ENCODE measurements around the gene ARHGEF17. TPM values are rescaled to one million over a fixed set of nuclear protein-coding genes. Genes with fewer than 3 reads are reported as not detected.
A peak's percentile ranks its signal among the peaks of the same experiment; 100 is the strongest.

The ARHGEF17 gene
- total RNA-seq, 2 donors from 2014 or later, result 0.06 to 0.42 TPM

DNA sequence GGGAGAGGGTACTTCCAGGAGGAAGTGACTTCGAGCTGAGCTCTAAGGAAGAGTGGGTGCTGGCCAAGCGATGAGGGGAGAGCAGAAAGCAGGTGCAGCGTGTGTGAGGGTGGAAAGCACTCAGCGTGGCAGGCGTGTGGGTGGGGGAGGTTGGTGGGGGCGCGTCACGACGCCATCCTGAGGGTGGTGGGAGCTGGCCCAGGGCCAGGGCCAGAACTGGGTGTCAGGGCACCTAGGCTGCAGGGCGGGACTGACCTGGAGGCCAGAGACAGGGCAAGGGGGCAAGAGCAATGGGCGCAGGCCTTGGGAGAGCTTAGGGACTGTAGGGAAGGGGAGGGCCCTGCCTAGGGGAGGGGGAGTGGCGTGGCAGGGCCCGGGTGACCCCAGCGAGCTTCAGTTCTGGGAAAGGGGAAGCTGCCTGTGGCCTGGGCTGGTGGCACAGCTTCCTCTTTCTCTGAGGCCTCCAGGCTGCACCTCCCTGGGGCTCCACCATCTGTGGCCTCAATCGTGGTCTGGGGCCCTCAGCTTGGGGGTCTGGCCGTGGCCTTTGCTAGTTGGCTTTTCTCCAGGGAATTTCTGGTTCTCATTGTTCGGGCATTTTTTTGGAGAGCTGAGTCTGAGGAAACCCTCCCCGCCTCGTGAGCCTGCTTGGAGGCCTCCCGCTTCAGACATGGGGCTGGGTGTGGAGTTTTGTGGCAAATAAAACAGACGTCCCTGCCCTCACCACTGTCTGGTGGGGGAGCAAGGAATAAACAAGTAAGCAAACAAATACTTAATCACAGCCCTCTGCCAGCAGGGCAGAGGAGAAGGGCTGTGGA, 77.0 kb downstream of the ARHGEF17 start:
- Mint-ChIP-seq H3K4me3 (peak overlapping the region; percentile 62), H3K27ac (peak overlapping the region; percentile 85), H3K9me3 (no peaks in the 10 kb centered on the region), H3K4me1 (peaks cover 22% of the 10 kb centered on the region), H3K27me3 (no peaks in the 10 kb centered on the region), H3K36me3 (ENCODE audit: low read depth) (peaks cover 17% of the 10 kb centered on the region)
- ATAC-seq (replicated peaks), result peak; percentile 54

DNA sequence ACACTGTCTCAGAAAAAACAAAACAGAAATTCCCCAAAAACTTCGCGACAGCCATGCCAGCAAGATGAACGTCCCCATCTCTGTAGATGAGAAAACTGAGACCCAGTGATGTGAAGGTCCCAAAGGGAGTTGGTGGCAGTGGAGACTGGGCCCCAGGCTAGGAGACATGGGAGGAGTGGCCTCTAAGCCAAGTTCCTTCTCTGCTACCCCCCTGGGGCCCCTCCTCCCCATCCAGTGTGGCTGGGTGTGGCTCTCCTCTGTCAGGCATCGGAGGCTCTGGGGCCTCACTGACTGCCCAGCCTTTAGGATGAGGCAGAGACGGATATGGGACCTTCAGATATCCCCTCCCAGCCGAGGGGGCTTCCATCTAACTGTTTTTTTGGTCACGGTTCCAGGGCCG, 77.9 kb downstream of the ARHGEF17 start:
- peak overlapping the region; percentile 85 for H3K27ac Mint-ChIP-seq

GRCh38 chr11:73386546-73386945, 78.5 kb downstream of the ARHGEF17 start:
- peaks cover 18% of the 10 kb centered on the region for H3K4me1 Mint-ChIP-seq
- ATAC-seq (replicated peaks), result no peak
- H3K27me3 Mint-ChIP-seq, result no peaks in the 10 kb centered on the region
- no peaks in the 10 kb centered on the region for H3K9me3 Mint-ChIP-seq
- H3K4me3 Mint-ChIP-seq, result no peak overlapping the region
- H3K27ac Mint-ChIP-seq, result peak overlapping the region; percentile 85
- H3K36me3 Mint-ChIP-seq (ENCODE audit: low read depth), result peaks cover 19% of the 10 kb centered on the region

More for the DNA sequence above, 77.9 kb downstream of the ARHGEF17 start:
- Mint-ChIP-seq H3K4me3 (no peak overlapping the region), H3K36me3 (ENCODE audit: low read depth) (peaks cover 19% of the 10 kb centered on the region), H3K27me3 (no peaks in the 10 kb centered on the region), H3K9me3 (no peaks in the 10 kb centered on the region), H3K4me1 (peaks cover 21% of the 10 kb centered on the region)
- no peak for ATAC-seq (replicated peaks)

- ATAC-seq (replicated peaks), result no peak
- Mint-ChIP-seq H3K27ac (peak overlapping the region; percentile 81), H3K4me1 (peaks cover 18% of the 10 kb centered on the region), H3K36me3 (ENCODE audit: low read depth) (peaks cover 19% of the 10 kb centered on the region), H3K9me3 (no peaks in the 10 kb centered on the region), H3K4me3 (no peak overlapping the region), H3K27me3 (no peaks in the 10 kb centered on the region)
Observed at GRCh38 chr11:73387594-73388264, 79.7 kb downstream of the ARHGEF17 start.

GRCh38 chr11:73388265-73389133, 80.4 kb downstream of the ARHGEF17 start:
- no peak overlapping the region for H3K4me3 Mint-ChIP-seq
- H3K4me1 Mint-ChIP-seq, result peaks cover 18% of the 10 kb centered on the region
- peaks cover 24% of the 10 kb centered on the region for H3K36me3 Mint-ChIP-seq (ENCODE audit: low read depth)
- ATAC-seq (replicated peaks), result no peak
- no peaks in the 10 kb centered on the region for H3K9me3 Mint-ChIP-seq
- peak overlapping the region; percentile 81 for H3K27ac Mint-ChIP-seq
- H3K27me3 Mint-ChIP-seq, result no peaks in the 10 kb centered on the region

GRCh38 chr11:73389134-73389525, 81.1 kb downstream of the ARHGEF17 start:
- no peak for ATAC-seq (replicated peaks)
- Mint-ChIP-seq H3K9me3 (no peaks in the 10 kb centered on the region), H3K36me3 (ENCODE audit: low read depth) (peaks cover 29% of the 10 kb centered on the region), H3K4me1 (peaks cover 14% of the 10 kb centered on the region), H3K27me3 (no peaks in the 10 kb centered on the region), H3K4me3 (no peak overlapping the region), H3K27ac (no peak overlapping the region)

DNA sequence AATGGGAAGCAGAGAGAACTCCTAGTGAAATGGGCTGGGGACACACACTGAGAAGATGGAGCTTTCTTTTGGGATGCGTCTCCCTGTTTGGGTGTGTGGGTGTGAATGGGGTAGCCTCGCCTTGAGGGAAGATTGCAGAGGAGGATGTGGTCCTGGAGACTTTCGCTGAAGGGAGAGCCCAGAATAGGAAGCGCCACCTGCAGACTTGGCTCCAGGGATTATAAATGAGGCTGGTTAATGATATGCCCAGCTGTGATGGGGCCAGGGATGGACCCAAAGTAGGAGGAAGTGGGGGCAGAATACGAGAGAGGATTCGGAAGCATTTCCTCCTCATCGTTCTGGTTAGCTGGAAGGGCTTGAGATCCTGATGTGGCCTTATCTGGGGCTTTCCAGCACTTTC, 81.8 kb downstream of the ARHGEF17 start:
- Mint-ChIP-seq H3K4me1 (peaks cover 6% of the 10 kb centered on the region), H3K36me3 (ENCODE audit: low read depth) (peaks cover 36% of the 10 kb centered on the region), H3K27me3 (no peaks in the 10 kb centered on the region), H3K27ac (peak overlapping the region; percentile 14), H3K9me3 (no peaks in the 10 kb centered on the region), H3K4me3 (no peak overlapping the region)
- ATAC-seq (replicated peaks), result no peak

DNA sequence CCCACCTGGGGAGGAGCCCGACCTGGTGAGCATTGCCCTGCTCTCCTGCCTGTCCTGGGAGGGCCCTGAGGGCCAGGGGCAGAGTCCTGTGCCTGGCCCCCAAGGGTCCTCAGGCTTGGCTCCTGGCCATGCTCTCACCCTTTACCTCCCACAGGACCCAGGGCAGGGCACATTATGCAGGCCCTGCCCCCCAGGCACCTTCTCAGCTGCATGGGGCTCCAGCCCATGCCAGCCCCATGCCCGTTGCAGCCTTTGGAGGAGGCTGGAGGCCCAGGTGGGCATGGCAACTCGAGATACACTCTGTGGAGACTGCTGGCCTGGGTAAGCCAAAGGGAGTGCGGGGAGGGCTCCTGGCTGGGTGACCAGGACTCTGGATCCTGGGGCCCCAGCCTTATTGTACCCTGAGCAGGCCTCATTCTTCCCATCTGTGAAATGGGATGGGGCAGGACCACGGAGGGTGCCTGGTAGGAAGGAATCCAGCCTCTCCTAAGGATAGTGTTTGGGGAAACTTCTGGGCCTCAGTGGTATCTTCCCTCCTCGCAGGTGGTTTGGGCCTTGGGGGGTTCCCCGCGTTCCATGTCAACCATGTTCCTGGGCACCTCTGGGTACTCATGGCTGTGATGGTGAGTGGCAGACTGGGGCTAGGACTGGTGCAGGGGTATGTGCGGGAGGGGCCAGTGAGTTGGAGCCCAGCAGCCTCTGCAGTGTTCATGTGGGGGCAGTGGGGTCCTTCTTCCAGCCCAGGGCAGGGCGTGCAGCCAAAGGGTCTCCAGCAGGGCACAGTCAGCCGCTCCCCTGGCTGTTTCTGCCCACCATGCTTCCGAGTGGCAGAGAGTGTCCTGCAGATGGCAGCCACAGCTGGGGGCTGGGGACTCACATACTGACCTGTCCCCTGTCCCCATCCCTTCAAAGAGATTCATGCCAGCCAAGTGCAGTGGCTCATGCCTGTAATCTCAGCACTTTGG, 82.8 kb downstream of the ARHGEF17 start:
- no peak for ATAC-seq (replicated peaks)
- Mint-ChIP-seq H3K27ac (no peak overlapping the region), H3K9me3 (no peaks in the 10 kb centered on the region), H3K36me3 (ENCODE audit: low read depth) (peaks cover 44% of the 10 kb centered on the region), H3K4me1 (peaks cover 5% of the 10 kb centered on the region), H3K4me3 (no peak overlapping the region), H3K27me3 (no peaks in the 10 kb centered on the region)

- H3K4me3 Mint-ChIP-seq, result no peak overlapping the region
- ATAC-seq (replicated peaks), result no peak
- no peaks in the 10 kb centered on the region for H3K27me3 Mint-ChIP-seq
- peaks cover 5% of the 10 kb centered on the region for H3K4me1 Mint-ChIP-seq
- no peaks in the 10 kb centered on the region for H3K9me3 Mint-ChIP-seq
- no peak overlapping the region for H3K27ac Mint-ChIP-seq
- peaks cover 52% of the 10 kb centered on the region for H3K36me3 Mint-ChIP-seq (ENCODE audit: low read depth)
Observed at GRCh38 chr11:73391665-73392064, 83.6 kb downstream of the ARHGEF17 start.

DNA sequence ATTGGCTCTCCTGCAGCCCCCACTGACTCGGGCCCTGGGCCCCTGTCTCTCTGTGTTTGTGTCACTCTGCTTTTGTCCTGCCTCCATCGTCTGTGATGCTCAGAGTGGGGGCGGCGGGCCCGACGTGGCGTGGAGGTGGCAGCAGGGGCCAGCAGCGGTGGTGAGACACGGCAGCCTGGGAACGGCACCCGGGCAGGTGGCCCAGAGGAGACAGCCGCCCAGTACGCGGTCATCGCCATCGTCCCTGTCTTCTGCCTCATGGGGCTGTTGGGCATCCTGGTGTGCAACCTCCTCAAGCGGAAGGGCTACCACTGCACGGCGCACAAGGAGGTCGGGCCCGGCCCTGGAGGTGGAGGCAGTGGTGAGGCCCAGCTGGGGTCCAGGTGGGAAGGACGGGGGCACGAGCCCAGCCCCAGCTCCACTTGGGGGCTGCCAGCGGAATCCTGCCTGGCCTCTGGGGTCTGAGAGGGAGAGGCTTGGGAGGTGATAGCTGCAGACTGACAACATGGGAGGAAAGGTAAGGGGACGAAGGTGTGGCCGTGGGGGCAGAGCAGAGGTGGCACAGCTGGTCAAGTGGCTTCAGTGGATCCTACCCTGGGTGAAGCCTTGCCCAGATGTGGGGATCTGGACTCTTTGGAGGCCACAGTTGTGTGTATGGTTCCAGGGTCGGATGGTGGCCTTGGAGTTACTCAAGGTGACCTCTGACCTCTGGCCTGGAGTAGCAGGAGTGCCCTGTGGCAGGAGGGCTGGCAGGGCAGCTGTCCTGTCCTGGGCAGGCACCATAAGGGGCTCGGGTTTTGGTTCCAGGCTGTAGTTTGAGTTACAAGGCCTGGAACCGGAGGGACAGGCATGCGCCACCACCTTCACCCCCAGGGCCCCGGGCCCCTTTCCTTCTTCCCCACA, 84.3 kb downstream of the ARHGEF17 start:
- no peak overlapping the region for H3K4me3 Mint-ChIP-seq
- peaks cover 59% of the 10 kb centered on the region for H3K36me3 Mint-ChIP-seq (ENCODE audit: low read depth)
- no peaks in the 10 kb centered on the region for H3K9me3 Mint-ChIP-seq
- no peak overlapping the region for H3K27ac Mint-ChIP-seq
- H3K27me3 Mint-ChIP-seq, result no peaks in the 10 kb centered on the region
- peaks cover 8% of the 10 kb centered on the region for H3K4me1 Mint-ChIP-seq
- ATAC-seq (replicated peaks), result no peak

DNA sequence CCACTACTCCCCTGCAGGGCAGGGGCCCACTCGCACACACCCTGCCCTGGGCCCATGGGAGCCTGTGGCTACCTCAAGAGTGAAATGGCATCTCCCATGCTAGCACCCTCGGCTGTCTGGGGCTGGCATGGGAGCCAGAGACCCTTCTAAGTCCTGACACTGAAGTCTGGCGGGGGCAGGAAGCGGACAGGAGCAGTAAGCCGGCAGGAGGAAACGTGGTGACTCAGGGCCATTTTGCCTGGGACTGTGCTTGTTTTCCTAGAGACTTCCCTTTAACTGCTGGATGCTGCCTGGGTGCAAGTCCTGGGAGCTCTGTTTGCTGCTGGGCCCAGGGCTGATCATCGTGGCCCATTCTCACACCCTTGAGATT, 84.9 kb downstream of the ARHGEF17 start:
- H3K4me3 Mint-ChIP-seq, result no peak overlapping the region
- peaks cover 6% of the 10 kb centered on the region for H3K4me1 Mint-ChIP-seq
- peaks cover 63% of the 10 kb centered on the region for H3K36me3 Mint-ChIP-seq (ENCODE audit: low read depth)
- no peaks in the 10 kb centered on the region for H3K9me3 Mint-ChIP-seq
- H3K27me3 Mint-ChIP-seq, result no peaks in the 10 kb centered on the region
- no peak for ATAC-seq (replicated peaks)
- H3K27ac Mint-ChIP-seq, result no peak overlapping the region

DNA sequence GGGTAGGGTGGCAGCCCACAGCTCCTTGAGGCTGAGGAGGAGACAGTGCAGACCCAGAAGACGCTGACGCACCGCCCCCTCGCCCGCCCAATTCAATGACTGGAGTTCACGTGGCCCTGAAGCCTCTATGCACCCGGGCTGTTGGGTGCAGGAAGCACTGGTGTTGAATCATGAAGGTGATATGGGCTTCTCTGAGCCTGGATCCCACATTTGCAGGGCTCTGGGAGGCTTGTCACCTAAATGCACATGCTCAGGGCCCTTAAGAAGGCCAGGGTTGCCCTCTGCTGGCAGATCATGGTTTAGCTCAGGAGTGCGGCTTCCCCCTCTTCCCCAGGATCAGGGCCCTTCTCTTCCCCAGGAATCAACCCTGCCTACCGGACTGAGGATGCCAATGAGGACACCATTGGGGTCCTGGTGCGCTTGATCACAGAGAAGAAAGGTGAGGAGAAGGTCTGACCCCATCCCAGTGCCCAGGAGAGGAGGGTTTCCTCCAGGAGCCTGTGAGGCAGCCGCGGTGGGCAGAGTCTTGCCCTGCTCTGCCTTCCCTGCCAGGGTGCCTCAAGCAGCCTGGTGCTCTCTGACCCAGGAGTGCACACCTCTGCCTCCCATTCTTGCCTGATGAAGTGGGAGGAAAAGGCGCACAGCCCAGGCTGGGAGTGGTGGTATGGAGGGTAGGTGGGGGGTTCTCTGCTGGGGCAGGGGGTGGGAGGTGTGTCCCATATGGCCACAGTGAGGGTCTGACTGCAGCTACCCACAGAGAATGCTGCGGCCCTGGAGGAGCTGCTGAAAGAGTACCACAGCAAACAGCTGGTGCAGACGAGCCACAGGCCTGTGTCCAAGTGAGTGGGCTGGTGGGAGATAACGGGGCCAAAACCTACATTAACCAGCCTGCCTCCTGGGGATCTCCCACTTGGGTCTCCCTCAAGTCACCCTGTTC, 85.7 kb downstream of the ARHGEF17 start:
- Mint-ChIP-seq H3K4me3 (no peak overlapping the region), H3K27ac (no peak overlapping the region), H3K36me3 (ENCODE audit: low read depth) (peaks cover 62% of the 10 kb centered on the region), H3K9me3 (no peaks in the 10 kb centered on the region), H3K27me3 (no peaks in the 10 kb centered on the region), H3K4me1 (peaks cover 3% of the 10 kb centered on the region)
- peak; percentile 62 for ATAC-seq (replicated peaks)
